ENCODE measurements around the gene VAV2. TPM values are rescaled to one million over a fixed set of nuclear protein-coding genes. Genes with fewer than 3 reads are reported as not detected.

VAV2 gene
- total and polyA plus RNA-seq, 4 donors: 13.0 to 28.2 (median 16.3) TPM

GRCh38 chr9:133718563-133719315, 273.4 kb downstream of the VAV2 start:
- ATAC-seq (ENCODE audit: insufficient read depth, low FRiP score): no peak
- no peak for TF ChIP-seq CTCF (IDR thresholded peaks at IDR 0.05; ENCODE audit: control extremely low read depth, extremely low read depth)
- Histone ChIP-seq H3K9me3 (ENCODE audit: control insufficient read depth in 4 of 4, insufficient read depth in 3 of 4, low read length in 3 of 4) (no peaks in the 10 kb centered on the region), H3K36me3 (ENCODE audit: control insufficient read depth in 4 of 4, insufficient read depth in 4 of 4, low read length in 4 of 4) (no peaks in the 10 kb centered on the region), H3K9ac (ENCODE audit: insufficient read depth in 1 of 2, low read length in 2 of 2) (no peak overlapping the region), H3K4me3 (no peak overlapping the region), H3K27me3 (ENCODE audit: control insufficient read depth in 3 of 3, insufficient read depth in 3 of 3, low read length in 2 of 3) (no peaks in the 10 kb centered on the region), H3K27ac (ENCODE audit: low read depth in 1 of 2, low read length in 1 of 2) (no peak overlapping the region), H3K4me1 (ENCODE audit: control insufficient read depth in 5 of 5, insufficient read depth in 5 of 5, low read length in 5 of 5) (peaks cover 0 to 15% (median 6%) of the 10 kb centered on the region in 5 donors)
- WGBS, 2 donors: 92 to 95% methylated on average over 15 of the region's 15 CpGs
- DNase-seq: no peak

- Histone ChIP-seq H3K4me1 (ENCODE audit: control insufficient read depth in 5 of 5, insufficient read depth in 5 of 5, low read length in 5 of 5) (peaks cover 0 to 15% (median 6%) of the 10 kb centered on the region in 5 donors), H3K27me3 (ENCODE audit: control insufficient read depth in 3 of 3, insufficient read depth in 3 of 3, low read length in 2 of 3) (no peaks in the 10 kb centered on the region), H3K4me3 (no peak overlapping the region), H3K9ac (ENCODE audit: insufficient read depth in 1 of 2, low read length in 2 of 2) (no peak overlapping the region), H3K27ac (ENCODE audit: low read depth in 1 of 2, low read length in 1 of 2) (no peak overlapping the region), H3K36me3 (ENCODE audit: control insufficient read depth in 4 of 4, insufficient read depth in 4 of 4, low read length in 4 of 4) (no peaks in the 10 kb centered on the region), H3K9me3 (ENCODE audit: control insufficient read depth in 4 of 4, insufficient read depth in 3 of 4, low read length in 3 of 4) (no peaks in the 10 kb centered on the region)
- no peak for TF ChIP-seq CTCF (IDR thresholded peaks at IDR 0.05; ENCODE audit: control extremely low read depth, extremely low read depth)
- WGBS, 2 donors: 95 to 98% methylated on average over 19 to 20 of the region's 20 CpGs
- ATAC-seq (ENCODE audit: insufficient read depth, low FRiP score) (no peak), DNase-seq (no peak)
These were observed 274.8 kb downstream of the VAV2 start for GRCh38 chr9:133717113-133718031.

- TF ChIP-seq CTCF (IDR thresholded peaks at IDR 0.05; ENCODE audit: control extremely low read depth, extremely low read depth): no peak
- 79 to 86% methylated on average over 8 of the region's 8 CpGs for WGBS, 2 donors
- peak in 1 of 3 donors; percentile 10 for DNase-seq
- Histone ChIP-seq H3K4me3 (no peak overlapping the region), H3K9ac (ENCODE audit: insufficient read depth in 1 of 2, low read length in 2 of 2) (no peak overlapping the region), H3K36me3 (ENCODE audit: control insufficient read depth in 4 of 4, insufficient read depth in 4 of 4, low read length in 4 of 4) (no peaks in the 10 kb centered on the region), H3K27me3 (ENCODE audit: control insufficient read depth in 3 of 3, insufficient read depth in 3 of 3, low read length in 2 of 3) (no peaks in the 10 kb centered on the region), H3K4me1 (ENCODE audit: control insufficient read depth in 5 of 5, insufficient read depth in 5 of 5, low read length in 5 of 5) (peaks cover 0 to 21% (median 8%) of the 10 kb centered on the region in 5 donors), H3K27ac (ENCODE audit: low read depth in 1 of 2, low read length in 1 of 2) (no peak overlapping the region), H3K9me3 (ENCODE audit: control insufficient read depth in 4 of 4, insufficient read depth in 3 of 4, low read length in 3 of 4) (no peaks in the 10 kb centered on the region)
- no peak for ATAC-seq (ENCODE audit: insufficient read depth, low FRiP score)
These were observed 275.5 kb downstream of the VAV2 start for GRCh38 chr9:133716564-133717112.
